GM20431 (cell line): ENCODE measurements around the gene C2orf81.
"Not testable (repeated sequence)": the region's sequence is repeated elsewhere in the genome, so short reads cannot be mapped to it uniquely, and the experiment has no call there.

Experiments used
- in situ Hi-C: fragments of 300-500 bp; cut with MseI, MboI; formaldehyde crosslinking; loops from one replicate; pipeline ENCODE4 v1.15.0; 2020; ENCODE audit warnings: low sequenced_read_pairs; ENCODE audit not compliant: unreplicated experiment

The C2orf81 gene

GRCh38 chr2:74421221-74421870, at the start of gene C2orf81, which contains the start of gene WDR54:
TSS of gene C2orf81 (minus strand) at chr2:74421619. CDS start at chr2:74421560, 59 bp downstream.
TSS of gene WDR54 (plus strand) at chr2:74421730. CDS start at chr2:74422154, 424 bp downstream.
- in situ Hi-C loops, result no loop called here

- in situ Hi-C loops, result not testable (repeated sequence)
Measured at GRCh38 chr2:74470742-74471141, 49.3 kb upstream of the C2orf81 start.

GRCh38 chr2:74464406-74464805, 43.0 kb upstream of the C2orf81 start:
- in situ Hi-C loops, result no loop called here

DNA sequence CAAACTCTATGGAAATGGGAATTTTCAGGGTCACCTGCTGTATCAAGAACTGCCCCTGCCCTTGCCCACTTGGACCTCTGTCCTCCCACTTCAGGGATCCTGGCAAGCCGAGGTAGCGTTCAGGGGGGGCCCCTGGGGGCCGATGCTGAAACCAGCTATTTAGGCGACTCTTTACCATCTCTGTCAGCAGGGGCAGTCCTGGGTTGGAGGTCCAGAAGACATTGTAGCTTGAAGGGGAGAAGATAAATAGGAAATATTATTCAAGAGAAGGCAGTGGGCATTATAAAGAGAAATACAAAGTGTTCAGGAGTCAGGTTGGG, 41.3 kb upstream of the C2orf81 start:
- in situ Hi-C loops, result no loop called here

- in situ Hi-C loops, result no loop called here
Measured at GRCh38 chr2:74462054-74462785, 40.8 kb upstream of the C2orf81 start.

DNA sequence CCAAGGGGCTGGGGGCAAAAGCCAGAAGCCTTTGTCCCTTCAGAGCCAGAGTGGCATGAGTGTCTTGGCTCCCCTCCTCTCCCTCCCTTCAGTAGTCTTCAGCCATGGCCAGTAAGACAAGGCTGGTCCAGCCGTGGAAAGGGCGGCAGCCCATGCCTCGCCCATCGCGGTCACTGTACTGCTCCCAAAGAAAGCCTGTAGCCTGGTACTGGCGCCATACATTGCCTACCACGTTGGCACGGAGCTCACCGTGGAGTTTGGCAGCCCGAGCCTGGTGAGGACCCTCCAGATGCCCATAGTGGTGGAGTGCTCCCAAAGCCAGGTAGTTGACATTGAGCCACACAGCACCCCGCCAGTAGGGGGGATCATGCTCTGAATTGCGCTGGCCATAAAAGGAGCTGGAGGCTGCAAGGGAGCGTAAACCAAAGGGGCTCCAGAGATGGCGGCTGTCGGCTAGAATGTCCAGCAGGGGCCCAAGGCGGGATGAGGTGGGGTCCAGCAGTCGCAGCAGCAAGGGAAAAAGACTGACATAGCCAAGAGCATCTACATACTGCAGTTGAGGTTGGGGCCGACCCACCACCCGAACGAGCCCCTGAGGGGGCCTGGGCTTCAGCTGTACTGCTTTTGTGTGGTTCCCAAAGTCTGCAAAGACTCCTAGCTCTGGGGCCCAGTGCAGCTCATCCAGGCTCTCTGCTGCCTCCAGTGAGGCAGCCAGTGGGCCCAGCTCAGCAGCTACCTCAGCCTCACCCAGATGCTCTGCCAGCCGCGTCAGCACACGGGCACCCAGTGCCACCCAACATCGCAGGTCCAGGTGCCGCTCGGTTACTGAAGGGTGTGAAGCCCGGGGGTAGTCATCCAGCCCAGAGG, 40.0 kb upstream of the C2orf81 start:
- in situ Hi-C loops, result no loop called here

DNA sequence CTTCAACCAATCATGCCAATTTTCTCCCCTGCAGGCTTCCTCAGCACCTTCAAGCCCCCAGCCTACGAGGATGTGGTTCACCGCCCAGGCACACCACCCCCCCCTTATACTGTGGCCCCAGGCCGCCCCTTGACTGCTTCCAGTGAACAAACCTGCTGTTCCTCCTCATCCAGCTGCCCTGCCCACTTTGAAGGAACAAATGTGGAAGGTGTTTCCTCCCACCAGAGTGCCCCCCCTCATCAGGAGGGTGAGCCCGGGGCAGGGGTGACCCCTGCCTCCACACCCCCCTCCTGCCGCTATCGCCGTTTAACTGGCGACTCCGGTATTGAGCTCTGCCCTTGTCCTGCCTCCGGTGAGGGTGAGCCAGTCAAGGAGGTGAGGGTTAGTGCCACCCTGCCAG, 38.8 kb upstream of the C2orf81 start:
- in situ Hi-C loops, result not testable (repeated sequence)

DNA sequence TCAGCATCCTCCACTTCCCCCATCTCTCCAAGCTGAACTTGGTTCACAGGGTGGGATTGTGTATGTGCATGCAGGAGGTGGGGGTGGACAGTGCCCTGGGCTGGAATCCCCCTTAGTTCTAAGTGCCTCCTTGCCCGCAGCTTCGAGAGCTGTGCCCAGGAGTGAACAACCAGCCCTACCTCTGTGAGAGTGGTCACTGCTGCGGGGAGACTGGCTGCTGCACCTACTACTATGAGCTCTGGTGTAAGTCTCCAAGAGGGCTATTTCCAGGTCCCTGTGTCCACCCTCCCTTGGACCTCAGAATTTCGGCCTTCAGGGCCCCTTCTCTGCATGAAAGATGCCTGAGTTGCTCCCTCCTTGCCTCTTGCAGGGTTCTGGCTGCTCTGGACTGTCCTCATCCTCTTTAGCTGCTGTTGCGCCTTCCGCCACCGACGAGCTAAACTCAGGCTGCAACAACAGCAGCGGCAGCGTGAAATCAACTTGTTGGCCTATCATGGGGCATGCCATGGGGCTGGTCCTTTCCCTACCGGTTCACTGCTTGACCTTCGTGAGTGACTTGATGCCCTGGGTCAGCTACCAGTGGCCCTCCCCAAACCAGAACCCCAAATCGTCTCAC, 38.2 kb upstream of the C2orf81 start:
- in situ Hi-C loops, result not testable (repeated sequence)

DNA sequence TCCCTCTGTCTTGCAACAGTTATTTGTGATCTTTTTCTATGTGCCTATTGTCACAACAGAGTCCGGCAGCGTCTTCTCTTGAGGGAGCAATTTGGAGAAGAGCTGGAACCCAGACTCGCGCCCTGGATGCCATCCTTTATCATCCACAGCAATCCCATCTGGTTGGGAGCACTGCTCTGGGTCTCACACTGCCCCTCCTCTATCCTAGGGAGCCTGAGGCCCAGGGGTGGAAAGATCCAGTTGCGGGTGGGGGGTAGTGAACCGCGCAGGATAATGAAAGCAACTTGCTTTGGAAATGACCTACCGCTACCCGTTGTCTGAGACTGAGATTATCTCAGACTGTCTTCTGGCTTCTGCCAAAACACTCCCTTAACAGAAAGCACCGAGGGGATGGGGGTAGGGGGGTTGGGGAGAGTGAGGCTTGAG, 37.5 kb upstream of the C2orf81 start:
- in situ Hi-C loops, result no loop called here

DNA sequence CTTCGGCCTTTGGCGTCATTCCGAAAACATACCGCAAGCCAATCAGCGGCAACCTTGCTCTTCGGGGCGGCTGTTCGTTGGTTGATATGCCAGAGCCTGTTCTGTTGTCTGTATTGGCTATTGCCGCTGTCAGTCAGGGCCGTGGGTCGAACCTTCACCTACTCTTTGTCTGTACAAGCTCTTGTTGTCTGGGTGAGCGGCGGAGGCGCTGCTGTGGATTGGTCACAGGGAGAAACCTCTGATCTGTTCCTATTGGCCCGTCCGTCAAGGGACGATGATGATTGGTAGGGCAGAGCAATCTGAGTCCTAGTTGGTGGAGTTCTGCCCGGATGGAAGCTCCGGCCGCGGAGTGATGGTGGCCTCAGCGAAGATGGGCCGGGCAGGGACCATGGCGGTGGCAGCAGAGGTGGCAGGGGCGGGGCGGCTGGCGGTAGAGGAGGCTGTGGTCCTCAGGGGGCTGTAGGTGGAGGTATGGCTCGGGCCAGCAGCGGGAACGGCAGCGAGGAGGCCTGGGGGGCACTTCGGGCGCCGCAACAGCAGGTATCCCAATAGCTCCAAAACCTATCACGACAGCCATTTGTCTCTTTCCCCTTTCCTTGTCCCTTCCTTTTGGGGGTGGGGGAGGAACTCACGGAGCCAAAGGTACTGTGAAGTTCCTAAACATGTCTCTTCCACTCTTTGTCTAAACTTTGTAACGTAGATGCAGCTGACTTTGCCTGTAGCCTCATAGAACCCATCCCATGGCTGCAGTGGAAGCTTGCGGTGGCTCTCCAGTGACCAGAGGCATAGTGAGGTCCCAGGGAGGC, 36.9 kb upstream of the C2orf81 start, which contains the start of gene WBP1:
Gene WBP1 (plus strand): TSS at position 307 of the 806 bp plus-strand sequence. CDS start 165 bp downstream, at position 472.
- in situ Hi-C loops, result no loop called here

GRCh38 chr2:74457549-74458131, 36.2 kb upstream of the C2orf81 start:
- in situ Hi-C loops, result no loop called here

- in situ Hi-C loops, result no loop called here
Measured at GRCh38 chr2:74457129-74457548, 35.7 kb upstream of the C2orf81 start.

GRCh38 chr2:74454654-74455511, 33.5 kb upstream of the C2orf81 start, which contains the start of gene INO80B:
TSS of gene INO80B (plus strand) at chr2:74455087. CDS start at chr2:74455117, 30 bp downstream.
- in situ Hi-C loops, result no loop called here

GRCh38 chr2:74450570-74451190, 29.3 kb upstream of the C2orf81 start:
- in situ Hi-C loops, result no loop called here

DNA sequence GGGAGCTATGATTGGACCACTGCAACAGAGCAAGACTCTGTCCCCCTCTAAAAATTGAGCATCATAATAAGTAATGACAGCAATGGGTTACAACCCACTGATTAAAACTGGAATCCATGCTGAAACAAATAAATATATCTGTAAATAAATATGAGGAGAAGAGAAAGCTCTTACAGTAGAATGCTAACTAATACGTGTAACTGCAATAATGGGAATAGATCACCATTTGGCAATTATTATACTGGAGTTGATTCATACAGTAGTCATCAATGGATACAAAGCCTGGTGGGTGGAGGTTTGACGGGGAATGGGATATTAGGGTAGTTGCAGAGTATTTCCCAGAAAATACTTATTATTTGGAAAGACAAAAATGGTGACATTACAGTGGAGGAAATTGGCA, 27.4 kb upstream of the C2orf81 start:
- in situ Hi-C loops, result no loop called here

DNA sequence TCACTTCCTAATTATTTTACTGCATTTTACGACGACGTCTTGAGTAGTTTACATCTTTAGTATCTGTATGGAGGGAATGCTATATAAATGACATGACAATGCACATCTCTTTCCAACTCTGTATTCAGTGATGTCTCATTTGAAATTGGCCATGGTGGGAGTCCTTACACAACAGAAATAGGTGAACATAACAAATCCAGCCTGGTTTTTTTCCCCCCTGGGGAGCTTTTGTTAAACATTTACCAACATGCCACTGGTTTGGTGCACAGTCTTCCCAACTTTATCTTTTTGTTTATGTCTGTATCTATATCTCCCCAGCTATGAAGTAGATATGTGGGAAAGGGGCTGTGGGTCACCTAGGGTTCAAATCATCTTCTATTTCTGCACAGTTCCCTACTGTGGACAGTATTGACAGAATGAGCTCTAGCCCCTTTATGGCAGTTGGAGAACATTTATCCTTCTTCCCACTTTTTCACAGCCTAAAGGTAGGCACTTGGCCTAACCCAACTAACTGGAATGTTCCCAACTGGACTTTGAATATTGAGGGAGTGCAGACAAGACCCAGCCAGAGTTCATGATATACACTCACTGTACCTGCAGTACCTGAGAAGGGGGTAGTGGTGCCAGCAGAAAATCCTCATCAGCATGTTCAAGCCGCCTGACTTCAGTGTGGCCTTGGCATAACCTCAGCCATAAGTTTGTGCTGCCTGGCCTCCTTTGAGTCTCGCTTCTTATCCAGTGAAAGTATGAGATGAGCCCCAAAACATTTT, 26.0 kb upstream of the C2orf81 start:
- in situ Hi-C loops, result no loop called here
